ENCODE results near the gene LRRC59.

The LRRC59 gene

DNA sequence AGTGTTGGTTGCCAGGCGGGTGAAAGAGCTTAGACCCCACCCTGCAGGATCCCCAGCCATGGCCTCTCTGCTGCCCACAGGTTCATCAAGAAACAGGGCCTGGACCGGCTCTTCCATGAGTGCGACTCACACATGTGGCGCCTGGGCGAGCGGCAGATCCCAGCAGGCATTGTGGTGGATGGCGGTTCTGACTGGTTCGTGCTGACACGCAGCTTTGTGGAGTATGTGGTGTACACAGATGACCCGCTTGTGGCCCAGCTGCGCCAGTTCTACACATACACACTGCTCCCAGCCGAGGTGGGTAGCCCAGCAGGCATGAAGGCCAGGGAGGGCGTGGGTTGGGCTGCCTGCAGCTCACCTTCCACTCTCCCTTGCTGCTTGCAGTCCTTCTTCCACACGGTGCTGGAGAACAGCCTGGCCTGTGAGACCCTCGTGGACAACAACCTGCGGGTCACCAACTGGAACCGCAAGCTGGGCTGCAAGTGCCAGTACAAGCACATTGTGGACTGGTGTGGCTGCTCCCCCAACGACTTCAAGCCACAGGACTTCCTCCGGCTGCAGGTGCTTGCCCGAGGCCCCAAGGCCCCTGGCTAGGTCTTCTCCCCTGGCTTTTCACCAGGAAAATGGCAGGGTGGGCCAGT lies 41.5 kb downstream of the LRRC59 start:
- Histone ChIP-seq H3K9me3 (ENCODE audit: low read depth, low read length) (no peaks in the 10 kb centered on the region), H3K9ac (ENCODE audit: insufficient read length) (no peak overlapping the region), H3K36me3 (ENCODE audit: insufficient read depth, low read length) (peaks cover 37% of the 10 kb centered on the region), H3K27ac (no peak overlapping the region), H3K4me3 (no peak overlapping the region)
- DNase-seq (ENCODE audit: low read depth, low spot score) = no peak
- TF ChIP-seq FOXP2 (optimal IDR thresholded peaks at IDR 0.05; ENCODE audit: control extremely low read depth, extremely low read length, insufficient read depth) (no peak), EZH2 (IDR thresholded peaks at IDR 0.05) (no peak), POLR2AphosphoS5 (IDR thresholded peaks at IDR 0.05; ENCODE audit: borderline replicate concordance, low read depth, low read length) (no peak)

GRCh38 chr17:50355336-50355700 lies 42.0 kb downstream of the LRRC59 start:
- Histone ChIP-seq H3K9ac (ENCODE audit: insufficient read length) (no peak overlapping the region), H3K4me3 (no peak overlapping the region), H3K27ac (no peak overlapping the region), H3K9me3 (ENCODE audit: low read depth, low read length) (no peaks in the 10 kb centered on the region), H3K36me3 (ENCODE audit: insufficient read depth, low read length) (peaks cover 37% of the 10 kb centered on the region)
- TF ChIP-seq EZH2 (IDR thresholded peaks at IDR 0.05) (no peak), POLR2AphosphoS5 (IDR thresholded peaks at IDR 0.05; ENCODE audit: borderline replicate concordance, low read depth, low read length) (no peak), FOXP2 (optimal IDR thresholded peaks at IDR 0.05; ENCODE audit: control extremely low read depth, extremely low read length, insufficient read depth) (no peak)
- no peak for DNase-seq (ENCODE audit: low read depth, low spot score)

DNA sequence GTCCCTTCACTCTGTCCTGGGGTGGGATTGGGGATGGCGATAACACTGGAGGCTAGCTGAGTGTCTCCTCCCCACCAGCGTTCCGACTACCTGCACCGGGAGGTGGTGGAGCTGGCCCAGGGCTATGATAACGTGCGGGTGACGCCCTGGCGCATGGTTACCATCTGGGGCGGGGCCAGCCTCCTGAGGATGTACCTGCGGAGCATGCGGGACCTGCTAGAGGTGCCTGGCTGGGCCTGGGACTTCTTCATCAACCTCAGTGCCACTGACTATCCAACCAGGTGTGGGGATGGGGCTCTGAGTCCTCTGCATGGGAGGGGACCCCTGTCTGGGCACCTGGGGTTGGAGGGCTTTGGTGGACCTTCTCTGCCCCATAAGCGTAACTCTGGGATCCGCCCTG lies 42.5 kb downstream of the LRRC59 start:
- H3K36me3 ChIP-seq (ENCODE audit: insufficient read depth, low read length) = peaks cover 37% of the 10 kb centered on the region
- no peak overlapping the region for H3K9ac ChIP-seq (ENCODE audit: insufficient read length)
- no peak for TF ChIP-seq FOXP2 (optimal IDR thresholded peaks at IDR 0.05; ENCODE audit: control extremely low read depth, extremely low read length, insufficient read depth)
- no peak for TF ChIP-seq EZH2 (IDR thresholded peaks at IDR 0.05)
- TF ChIP-seq POLR2AphosphoS5 (IDR thresholded peaks at IDR 0.05; ENCODE audit: borderline replicate concordance, low read depth, low read length) = no peak

GRCh38 chr17:50354198-50354597 lies 43.1 kb downstream of the LRRC59 start:
- H3K36me3 ChIP-seq (ENCODE audit: insufficient read depth, low read length) = peaks cover 37% of the 10 kb centered on the region
- no peak for DNase-seq (ENCODE audit: low read depth, low spot score)
- H3K9ac ChIP-seq (ENCODE audit: insufficient read length) = no peak overlapping the region
- H3K9me3 ChIP-seq (ENCODE audit: low read depth, low read length) = no peaks in the 10 kb centered on the region
- no peak overlapping the region for H3K27ac ChIP-seq
- TF ChIP-seq POLR2AphosphoS5 (IDR thresholded peaks at IDR 0.05; ENCODE audit: borderline replicate concordance, low read depth, low read length) = no peak
- no peak overlapping the region for H3K4me3 ChIP-seq

More for the DNA sequence above, 42.5 kb downstream of the LRRC59 start:
- H3K27ac ChIP-seq = no peak overlapping the region
- H3K9me3 ChIP-seq (ENCODE audit: low read depth, low read length) = no peaks in the 10 kb centered on the region
- H3K4me3 ChIP-seq = no peak overlapping the region
- DNase-seq (ENCODE audit: low read depth, low spot score) = no peak

DNA sequence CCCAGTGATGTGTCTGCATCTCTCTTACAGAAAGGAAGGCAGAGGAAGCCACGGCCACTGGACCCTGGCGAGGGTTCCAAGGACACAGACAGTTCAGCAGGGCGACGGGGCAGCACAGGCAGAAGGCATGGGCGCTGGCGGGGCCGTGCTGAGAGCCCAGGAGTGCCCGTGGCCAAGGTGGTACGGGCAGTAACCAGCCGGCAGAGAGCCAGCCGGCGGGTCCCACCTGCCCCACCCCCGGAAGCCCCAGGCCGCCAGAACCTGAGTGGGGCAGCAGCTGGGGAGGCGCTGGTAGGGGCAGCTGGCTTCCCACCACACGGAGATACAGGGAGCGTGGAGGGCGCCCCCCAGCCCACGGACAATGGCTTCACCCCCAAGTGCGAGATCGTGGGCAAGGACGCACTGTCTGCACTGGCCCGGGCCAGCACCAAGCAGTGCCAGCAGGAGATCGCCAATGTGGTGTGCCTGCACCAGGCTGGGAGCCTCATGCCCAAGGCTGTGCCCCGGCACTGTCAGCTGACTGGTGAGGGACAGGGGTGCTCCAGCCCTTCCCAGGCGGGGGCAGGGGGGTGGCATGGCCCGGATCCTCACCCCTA lies 43.6 kb downstream of the LRRC59 start:
- peaks cover 32% of the 10 kb centered on the region for H3K36me3 ChIP-seq (ENCODE audit: insufficient read depth, low read length)

GRCh38 chr17:50352693-50353599 lies 44.4 kb downstream of the LRRC59 start:
- TF ChIP-seq EZH2 (IDR thresholded peaks at IDR 0.05) (no peak), FOXP2 (optimal IDR thresholded peaks at IDR 0.05; ENCODE audit: control extremely low read depth, extremely low read length, insufficient read depth) (no peak), POLR2AphosphoS5 (IDR thresholded peaks at IDR 0.05; ENCODE audit: borderline replicate concordance, low read depth, low read length) (no peak)
- peaks cover 25% of the 10 kb centered on the region; the same call in 1 of the 2 replicates for H3K36me3 ChIP-seq (ENCODE audit: insufficient read depth, low read length)

More for the DNA sequence above, 43.6 kb downstream of the LRRC59 start:
- no peak for DNase-seq (ENCODE audit: low read depth, low spot score)
- Histone ChIP-seq H3K27ac (no peak overlapping the region), H3K9ac (ENCODE audit: insufficient read length) (no peak overlapping the region), H3K4me3 (no peak overlapping the region), H3K9me3 (ENCODE audit: low read depth, low read length) (no peaks in the 10 kb centered on the region)
- TF ChIP-seq EZH2 (IDR thresholded peaks at IDR 0.05) = no peak
- TF ChIP-seq POLR2AphosphoS5 (IDR thresholded peaks at IDR 0.05; ENCODE audit: borderline replicate concordance, low read depth, low read length) = no peak
- TF ChIP-seq FOXP2 (optimal IDR thresholded peaks at IDR 0.05; ENCODE audit: control extremely low read depth, extremely low read length, insufficient read depth) = no peak

DNA sequence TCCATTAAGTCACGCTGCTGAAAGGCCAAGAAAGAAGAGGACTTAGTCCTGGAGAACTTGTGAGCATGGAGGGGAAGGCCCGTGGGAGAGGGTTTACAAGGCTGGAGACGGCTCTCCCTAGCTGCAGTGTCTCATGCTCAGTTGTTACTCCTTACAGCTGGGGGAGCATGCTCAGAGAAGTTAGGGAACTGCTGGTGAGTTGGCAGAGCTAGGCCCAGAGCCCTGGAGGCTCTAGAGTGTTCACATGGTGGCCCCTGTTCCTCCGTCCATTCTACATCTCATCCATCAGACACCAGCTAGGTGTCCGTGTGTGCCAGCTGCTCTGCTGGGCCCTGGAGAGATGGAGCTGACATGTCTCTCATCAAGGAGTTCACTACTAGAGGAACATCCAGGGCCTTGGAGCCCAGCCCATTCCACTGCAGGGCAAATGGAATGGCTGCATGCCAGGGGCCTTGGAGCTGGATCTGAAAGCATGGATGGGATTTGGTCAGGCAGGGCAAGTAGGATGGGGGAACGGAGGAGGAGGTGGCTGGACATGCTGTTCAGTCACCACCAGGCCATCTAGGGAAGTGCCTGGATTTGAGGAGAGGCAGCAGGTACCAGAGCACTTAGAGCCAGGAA lies 45.1 kb downstream of the LRRC59 start:
- Histone ChIP-seq H3K36me3 (ENCODE audit: insufficient read depth, low read length) (peaks cover 22% of the 10 kb centered on the region; the same call in 1 of the 2 replicates), H3K27ac (no peak overlapping the region), H3K4me3 (no peak overlapping the region), H3K9me3 (ENCODE audit: low read depth, low read length) (no peaks in the 10 kb centered on the region), H3K9ac (ENCODE audit: insufficient read length) (no peak overlapping the region)
- TF ChIP-seq FOXP2 (optimal IDR thresholded peaks at IDR 0.05; ENCODE audit: control extremely low read depth, extremely low read length, insufficient read depth) (no peak), POLR2AphosphoS5 (IDR thresholded peaks at IDR 0.05; ENCODE audit: borderline replicate concordance, low read depth, low read length) (no peak), EZH2 (IDR thresholded peaks at IDR 0.05) (no peak)
- DNase-seq (ENCODE audit: low read depth, low spot score) = no peak

More at GRCh38 chr17:50352693-50353599, 44.4 kb downstream of the LRRC59 start:
- no peak for DNase-seq (ENCODE audit: low read depth, low spot score)
- H3K9me3 ChIP-seq (ENCODE audit: low read depth, low read length) = no peaks in the 10 kb centered on the region
- no peak overlapping the region for H3K27ac ChIP-seq
- no peak overlapping the region for H3K9ac ChIP-seq (ENCODE audit: insufficient read length)
- no peak overlapping the region for H3K4me3 ChIP-seq

DNA sequence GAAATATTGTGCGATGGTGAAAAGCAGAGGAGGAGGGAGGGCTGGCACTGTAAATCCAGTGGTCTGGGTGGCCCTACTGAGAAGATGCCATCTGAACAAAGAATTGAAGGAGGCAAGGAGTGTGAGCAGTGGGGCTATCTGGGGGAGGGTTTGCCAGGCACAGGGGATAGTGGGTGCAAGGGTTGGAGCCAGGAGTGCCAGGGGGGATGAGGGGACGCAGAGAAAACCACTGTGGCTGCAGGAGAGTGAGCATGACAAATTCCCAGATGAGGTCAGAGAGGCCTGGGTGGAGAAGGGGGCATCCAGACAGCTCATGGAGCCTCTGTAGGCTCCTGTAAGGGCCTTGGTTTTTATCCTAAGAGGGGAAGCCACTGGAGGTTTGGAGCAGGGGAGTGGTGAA lies 46.6 kb downstream of the LRRC59 start:
- Histone ChIP-seq H3K9ac (ENCODE audit: insufficient read length) (no peak overlapping the region), H3K4me3 (no peak overlapping the region), H3K9me3 (ENCODE audit: low read depth, low read length) (no peaks in the 10 kb centered on the region), H3K36me3 (ENCODE audit: insufficient read depth, low read length) (peaks cover 11% of the 10 kb centered on the region; the same call in 1 of the 2 replicates), H3K27ac (no peak overlapping the region)
- no peak for DNase-seq (ENCODE audit: low read depth, low spot score)
- no peak for TF ChIP-seq POLR2AphosphoS5 (IDR thresholded peaks at IDR 0.05; ENCODE audit: borderline replicate concordance, low read depth, low read length)
- no peak for TF ChIP-seq EZH2 (IDR thresholded peaks at IDR 0.05)
- TF ChIP-seq FOXP2 (optimal IDR thresholded peaks at IDR 0.05; ENCODE audit: control extremely low read depth, extremely low read length, insufficient read depth) = no peak
